Hematopoietic multipotent progenitor cell treated with erythropoietin and hydrocortisone succinate and interleukin-3 and kit ligand, for 17 days (in vitro differentiated cells): ENCODE measurements around the gene FZD10.

Experiments
- DNase-seq: peaks from one replicate; pipeline ENCODE4 v3.0.0-alpha.2; 2015; ENCODE audit warnings: low spot score

The FZD10 gene

GRCh38 chr12:130131801-130132200, 30.5 kb upstream of the FZD10 start:
- no peak for DNase-seq

- DNase-seq = no peak
These were observed 29.3 kb upstream of the FZD10 start for GRCh38 chr12:130132831-130133511.

- DNase-seq = no peak
These were observed 28.3 kb upstream of the FZD10 start for GRCh38 chr12:130133851-130134562.

- DNase-seq = no peak
These were observed 27.7 kb upstream of the FZD10 start for GRCh38 chr12:130134563-130134915.

GRCh38 chr12:130136509-130137039, 25.7 kb upstream of the FZD10 start:
- DNase-seq = no peak

- DNase-seq = no peak
These were observed 24.9 kb upstream of the FZD10 start for GRCh38 chr12:130137040-130138018.

DNA sequence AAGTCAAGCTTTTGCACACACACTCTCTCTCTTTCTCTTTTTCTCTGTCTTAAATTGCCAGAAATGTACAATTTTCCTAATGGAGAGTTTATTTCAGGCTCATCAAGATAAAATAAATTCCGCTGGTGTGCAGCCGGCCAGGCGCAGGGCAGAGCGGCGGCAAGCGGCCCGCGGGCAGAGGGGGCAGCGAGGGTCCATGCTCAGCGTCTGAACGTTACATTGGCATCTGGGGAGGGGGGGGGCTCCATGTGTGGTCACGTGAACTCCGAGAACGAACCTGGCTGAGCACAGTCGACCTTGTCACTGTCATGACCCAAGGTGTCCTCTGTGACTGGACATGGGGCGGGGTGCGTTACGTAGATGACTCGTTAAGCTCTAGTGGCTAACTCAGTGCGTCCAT, 23.8 kb upstream of the FZD10 start:
- no peak for DNase-seq

DNA sequence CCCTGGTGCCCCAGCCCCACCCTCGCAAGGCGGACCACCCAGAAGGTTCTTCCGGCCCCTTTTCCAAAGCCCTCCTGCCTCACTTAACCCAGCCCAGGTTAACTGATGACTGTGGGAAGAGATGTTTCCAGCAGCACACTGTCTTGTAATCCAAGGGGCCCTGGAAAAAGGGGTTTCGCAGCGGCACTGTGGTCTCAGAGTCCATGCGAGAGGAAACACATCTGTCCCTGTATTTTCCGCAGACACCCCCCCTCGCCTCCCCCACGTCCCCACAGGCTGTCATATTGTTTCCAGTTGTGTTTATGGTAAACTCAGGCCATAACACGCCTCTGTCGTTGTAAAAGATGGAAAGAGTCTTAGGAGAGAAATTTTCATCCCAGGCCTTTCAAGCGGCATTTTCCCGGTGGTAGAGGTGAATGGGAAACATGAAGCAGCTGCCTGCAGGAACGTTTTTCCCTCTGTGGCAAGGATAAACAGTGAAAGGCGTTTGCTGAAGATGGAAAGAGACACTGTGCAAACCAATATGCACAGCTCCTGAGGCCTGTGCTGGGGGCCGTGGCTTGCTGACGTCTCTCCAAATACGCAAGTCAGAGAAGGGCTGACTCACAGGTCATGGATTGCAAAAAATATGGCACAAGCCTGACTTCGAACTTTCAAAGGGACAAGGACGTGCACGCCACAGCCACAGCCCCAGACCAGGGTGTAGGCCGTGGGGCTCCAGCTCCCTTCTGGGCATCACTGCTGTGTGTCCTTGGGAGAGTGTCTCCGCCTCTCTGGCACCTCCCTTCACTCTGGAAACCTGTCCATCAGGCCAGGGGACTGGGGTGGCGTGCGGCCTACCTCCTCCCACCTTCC, 22.5 kb upstream of the FZD10 start:
- no peak for DNase-seq

- no peak for DNase-seq
These were observed 21.2 kb upstream of the FZD10 start for GRCh38 chr12:130141105-130141504.

GRCh38 chr12:130141901-130142683, 20.2 kb upstream of the FZD10 start:
- no peak for DNase-seq

DNA sequence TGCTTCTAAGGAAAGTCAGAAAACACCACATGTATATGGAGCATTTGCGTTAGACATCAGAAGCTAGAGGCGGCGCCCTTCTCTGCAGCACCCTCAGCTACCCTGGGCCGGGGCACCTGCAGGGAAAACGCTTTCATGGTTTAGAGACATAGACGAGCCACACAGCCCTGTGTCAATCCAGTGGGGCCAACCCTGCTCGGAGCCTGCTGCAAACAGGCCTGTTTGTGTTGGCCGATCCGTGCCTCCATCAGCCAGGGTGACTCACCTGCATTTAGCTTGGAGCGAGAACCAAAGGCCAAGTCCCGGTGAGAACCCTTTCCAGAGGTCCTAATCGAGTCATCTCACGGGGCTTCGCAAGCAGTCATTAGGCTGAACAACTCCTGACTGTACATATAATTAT, 19.5 kb upstream of the FZD10 start:
- no peak for DNase-seq

DNA sequence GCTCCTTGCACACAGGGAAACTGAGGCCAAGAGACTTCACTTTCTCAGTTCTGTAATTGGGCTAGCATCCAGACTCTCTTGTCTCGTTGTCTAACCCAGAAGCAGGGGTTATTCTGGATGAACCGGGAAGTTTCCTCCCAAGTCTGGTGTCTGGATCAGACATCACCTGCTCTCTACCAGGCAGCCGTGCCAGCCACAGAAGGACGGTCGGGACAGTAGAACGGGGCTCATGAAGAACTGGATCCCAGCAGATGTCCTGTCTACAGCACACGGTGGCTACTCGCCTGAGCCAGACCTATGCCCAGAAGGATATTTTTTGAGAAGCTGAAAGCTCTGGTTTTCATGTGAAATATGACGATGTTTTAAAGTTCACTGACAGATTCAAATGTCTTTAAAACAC, 19.1 kb upstream of the FZD10 start:
- DNase-seq = no peak

DNA sequence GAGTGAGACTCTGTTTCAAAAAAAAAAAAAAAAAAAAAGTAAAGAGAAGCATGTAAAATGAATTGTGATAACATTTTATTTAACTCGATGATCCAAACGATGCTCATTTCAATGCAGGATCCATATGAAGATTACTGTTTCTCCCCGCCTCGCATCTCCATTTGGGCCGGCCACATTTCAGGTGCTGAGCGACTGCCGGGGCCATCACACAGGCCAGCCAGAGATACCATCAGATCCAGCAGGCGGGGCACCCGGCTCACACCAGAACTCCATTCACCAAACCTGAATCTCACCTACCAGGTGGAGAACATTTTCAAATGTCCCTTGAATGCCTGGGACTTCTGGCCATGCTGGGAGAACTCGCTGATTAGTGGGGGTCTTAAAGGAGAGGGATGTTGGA, 18.0 kb upstream of the FZD10 start:
- no peak for DNase-seq

DNA sequence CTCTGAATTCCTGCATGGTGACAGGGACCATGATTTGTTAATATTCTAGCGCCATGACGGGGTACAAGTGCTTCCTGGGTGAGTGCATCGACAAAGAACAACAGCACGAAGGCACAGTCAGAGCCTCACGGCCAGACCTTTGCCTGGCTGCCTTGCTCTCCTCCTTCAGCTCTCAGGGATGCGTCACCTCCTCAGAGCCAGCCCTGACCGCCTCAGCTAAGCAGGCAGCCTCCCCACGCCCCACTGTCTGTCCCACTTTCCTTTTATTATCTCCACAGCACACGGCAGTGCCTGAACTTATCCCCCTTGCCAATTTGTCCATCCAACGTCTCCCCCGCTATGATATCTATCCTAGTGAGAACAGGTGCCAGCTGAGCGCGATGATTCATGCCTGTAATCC, 16.5 kb upstream of the FZD10 start:
- no peak for DNase-seq

- DNase-seq = no peak
These were observed 15.9 kb upstream of the FZD10 start for GRCh38 chr12:130146176-130146931.

- no peak for DNase-seq
These were observed 14.2 kb upstream of the FZD10 start for GRCh38 chr12:130147875-130148596.

GRCh38 chr12:130151846-130152245, 10.4 kb upstream of the FZD10 start:
- DNase-seq = no peak

DNA sequence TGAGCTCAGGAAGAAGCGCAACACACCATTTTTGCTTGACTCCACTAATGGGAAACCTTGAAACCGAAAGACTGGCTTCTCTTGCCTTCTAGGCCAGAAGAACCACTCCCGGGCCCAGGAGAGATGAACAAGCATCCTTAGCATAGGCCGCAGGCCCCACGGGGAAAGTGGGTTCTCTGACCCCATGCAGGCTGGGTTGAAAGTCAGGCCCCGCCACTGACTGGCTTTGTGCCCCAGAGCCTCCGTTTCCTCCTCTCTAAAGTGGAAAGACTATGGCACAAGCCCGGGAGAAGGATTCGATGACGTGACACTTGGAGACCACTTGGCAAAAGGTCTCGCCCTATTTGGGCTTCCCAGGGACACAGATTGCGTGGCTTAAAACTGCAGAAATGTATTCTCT, 9.9 kb upstream of the FZD10 start:
- DNase-seq = no peak

GRCh38 chr12:130153803-130154202, 8.5 kb upstream of the FZD10 start:
- DNase-seq = no peak
